Thyroid gland (tissue), 4 donors: Measurements from ENCODE around the gene ANKRD52.

Source experiments
- POLR2A ChIP-seq, 2 donors: fragments of 450-650 bp; IDR thresholded peaks; one replicate each; pipeline ENCODE4 v1.6.1; 2017; ENCODE audit warnings: antibody characterized with exemption in 2 of 2, mild to moderate bottlenecking in 2 of 2, moderate library complexity in 1 of 2
- TF ChIP-seq, protein P1 (sequence below), 6 experiments: fragments of 200-600 bp in 3 of 6; fragments of 450-650 bp in 3 of 6; sonication (generic) in 3 of 6; IDR thresholded peaks; one replicate each; pipeline ENCODE4 v1.5.1; 2016 to 2019; ENCODE audit warnings: antibody characterized with exemption in 6 of 6, mild to moderate bottlenecking in 2 of 6, inconsistent platforms in 1 of 6, moderate library complexity in 1 of 6

DNA sequence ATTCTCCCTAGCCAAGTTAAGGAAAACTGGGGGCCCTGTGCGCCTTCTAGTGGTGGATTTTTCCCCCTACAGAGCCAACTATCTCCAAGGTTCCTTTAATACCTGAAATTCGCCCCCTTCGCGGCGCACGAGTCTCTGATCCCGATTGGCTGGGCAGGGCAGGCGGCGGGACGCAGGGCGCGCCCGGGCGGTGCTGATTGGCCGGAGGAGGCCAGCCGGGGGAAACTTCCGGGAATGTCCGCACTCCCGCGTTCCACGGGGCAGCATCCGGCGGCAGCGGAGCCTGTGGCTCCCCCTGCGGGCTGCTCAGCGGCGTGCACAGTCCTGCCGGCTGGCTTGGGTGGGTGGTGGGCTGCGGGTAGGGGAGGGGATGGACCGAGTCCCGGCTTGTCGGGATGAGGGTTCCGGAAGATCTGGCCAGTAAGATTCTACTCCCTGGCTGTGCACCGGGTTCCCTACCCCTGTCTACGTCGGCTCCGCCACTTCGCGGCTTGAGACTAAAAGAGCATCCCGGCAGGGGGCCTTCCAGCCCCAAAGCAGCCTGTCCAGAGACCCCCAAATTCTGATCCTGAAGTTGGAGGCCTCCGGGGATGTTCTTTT lies 34.0 kb downstream of the ANKRD52 start, which contains the start of gene NABP2:
- TF ChIP-seq, protein P1, sequence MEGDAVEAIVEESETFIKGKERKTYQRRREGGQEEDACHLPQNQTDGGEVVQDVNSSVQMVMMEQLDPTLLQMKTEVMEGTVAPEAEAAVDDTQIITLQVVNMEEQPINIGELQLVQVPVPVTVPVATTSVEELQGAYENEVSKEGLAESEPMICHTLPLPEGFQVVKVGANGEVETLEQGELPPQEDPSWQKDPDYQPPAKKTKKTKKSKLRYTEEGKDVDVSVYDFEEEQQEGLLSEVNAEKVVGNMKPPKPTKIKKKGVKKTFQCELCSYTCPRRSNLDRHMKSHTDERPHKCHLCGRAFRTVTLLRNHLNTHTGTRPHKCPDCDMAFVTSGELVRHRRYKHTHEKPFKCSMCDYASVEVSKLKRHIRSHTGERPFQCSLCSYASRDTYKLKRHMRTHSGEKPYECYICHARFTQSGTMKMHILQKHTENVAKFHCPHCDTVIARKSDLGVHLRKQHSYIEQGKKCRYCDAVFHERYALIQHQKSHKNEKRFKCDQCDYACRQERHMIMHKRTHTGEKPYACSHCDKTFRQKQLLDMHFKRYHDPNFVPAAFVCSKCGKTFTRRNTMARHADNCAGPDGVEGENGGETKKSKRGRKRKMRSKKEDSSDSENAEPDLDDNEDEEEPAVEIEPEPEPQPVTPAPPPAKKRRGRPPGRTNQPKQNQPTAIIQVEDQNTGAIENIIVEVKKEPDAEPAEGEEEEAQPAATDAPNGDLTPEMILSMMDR (IDR thresholded peaks at IDR 0.05): peak; percentile 87 to 97 (median 88)
- TF ChIP-seq POLR2A (IDR thresholded peaks at IDR 0.05): peak in 1 of 2 donors; percentile 56
